HG03558 (cell line): ENCODE measurements around the gene COPRS.

ENCODE experiments used
- ATAC-seq: cut with Tn5 transposase; IDR thresholded peaks from one replicate; pipeline ENCODE4 v1.9.1; 2021; ENCODE audit warnings: moderate number of reproducible peaks; ENCODE audit not compliant: unreplicated experiment; ENCODE audit errors: extremely low read depth

Gene COPRS

GRCh38 chr17:31858642-31859486, at the start of gene COPRS:
Gene COPRS, minus strand, starts transcription at chr17:31859244. Its CDS starts 45 bp downstream, at chr17:31859199.
- ATAC-seq = no peak

GRCh38 chr17:31908386-31908785, 49.3 kb upstream of the COPRS start:
- ATAC-seq = no peak

- ATAC-seq = no peak
Observed at GRCh38 chr17:31907342-31907962, 48.4 kb upstream of the COPRS start.

GRCh38 chr17:31903401-31903800, 44.4 kb upstream of the COPRS start:
- ATAC-seq = no peak

GRCh38 chr17:31902693-31903092, 43.6 kb upstream of the COPRS start:
- ATAC-seq = no peak

- no peak for ATAC-seq
Observed at GRCh38 chr17:31900877-31901276, 41.8 kb upstream of the COPRS start.

GRCh38 chr17:31888124-31888523, 29.1 kb upstream of the COPRS start:
- no peak for ATAC-seq

- no peak for ATAC-seq
Observed at GRCh38 chr17:31882571-31882970, 23.5 kb upstream of the COPRS start.

GRCh38 chr17:31880311-31880710, 21.3 kb upstream of the COPRS start:
- ATAC-seq = no peak

GRCh38 chr17:31878703-31879073, 19.6 kb upstream of the COPRS start:
- no peak for ATAC-seq

GRCh38 chr17:31877911-31878702, 19.1 kb upstream of the COPRS start:
- no peak for ATAC-seq

- no peak for ATAC-seq
Observed at GRCh38 chr17:31877341-31877740, 18.3 kb upstream of the COPRS start.

GRCh38 chr17:31875081-31875480, 16.0 kb upstream of the COPRS start:
- no peak for ATAC-seq

- ATAC-seq = no peak
Observed at GRCh38 chr17:31869797-31870568, 10.9 kb upstream of the COPRS start.

- no peak for ATAC-seq
Observed at GRCh38 chr17:31869031-31869430, 10.0 kb upstream of the COPRS start.

- ATAC-seq = no peak
Observed at GRCh38 chr17:31859487-31860008, 504 bp upstream of the COPRS start.

- no peak for ATAC-seq
Observed at GRCh38 chr17:31857920-31858641, 963 bp downstream of the COPRS start.

- ATAC-seq = no peak
Observed at GRCh38 chr17:31856750-31857149, 2.3 kb downstream of the COPRS start.

GRCh38 chr17:31854672-31855071, 4.4 kb downstream of the COPRS start:
- ATAC-seq = no peak
